PC-3 (cell line): ENCODE results near the gene CCDC7. TPM values are rescaled to one million over a fixed set of nuclear protein-coding genes. Genes with fewer than 3 reads are reported as not detected.

Source experiments
- ATAC-seq: fragments of 200-7000 bp; cut with Tn5 transposase; 2 replicates; pipeline ENCODE4 v1.9.1; 2020; ENCODE audit warnings: mild to moderate bottlenecking, moderate library complexity
- BruUV-seq: library from RNA; stranded (reverse); fragments of 400-500 nt; replicated peaks from 2 replicates; lab custom pipeline; 2021; lab: Mats Ljungman, UMichigan
- CTCF ChIA-PET: fragments of 300-600 bp; sonication (Branson Sonifier 250); formaldehyde crosslinking; loops from one replicate; lab custom pipeline; 2022; ENCODE audit warnings: antibody characterized with exemption; lab: Charles Lee
- POLR2A ChIA-PET: fragments of 300-600 bp; sonication (Branson Sonifier 250); formaldehyde crosslinking; loops from one replicate; lab custom pipeline; 2022; ENCODE audit warnings: antibody characterized with exemption; ENCODE audit not compliant: unreplicated experiment; lab: Charles Lee
- DNase-seq: peaks from one replicate; pipeline ENCODE4 v3.0.0-alpha.2; 2015
- H2AFZ ChIP-seq: fragments of 300-600 bp; sonication (generic); 2 replicates; pipeline ENCODE4 v1.6.0; 2016; ENCODE audit warnings: antibody characterized with exemption, low read length
- H3F3A ChIP-seq: fragments of 300-600 bp; sonication (generic); one replicate; pipeline ENCODE4 v1.6.0; 2017; ENCODE audit warnings: antibody characterized with exemption, low read length, control low read depth, mild to moderate bottlenecking; ENCODE audit not compliant: unreplicated experiment
- H3K27ac ChIP-seq: fragments of 300-600 bp; sonication (generic); 2 replicates; pipeline ENCODE4 v1.5.1; 2016; ENCODE audit warnings: mild to moderate bottlenecking, low read length
- H3K27me3 ChIP-seq: fragments of 300-600 bp; sonication (generic); 2 replicates; pipeline ENCODE4 v1.6.1; 2016; ENCODE audit warnings: low read length, mixed read lengths
- H3K36me3 ChIP-seq: fragments of 300-600 bp; sonication (generic); 2 replicates; pipeline ENCODE4 v1.6.1; 2016; ENCODE audit warnings: low read depth, mixed run types, low read length, mixed read lengths
- H3K4me1 ChIP-seq: fragments of 300-600 bp; sonication (generic); 2 replicates; pipeline ENCODE4 v1.5.1; 2016; ENCODE audit warnings: low read length; ENCODE audit not compliant: insufficient read depth
- H3K4me2 ChIP-seq: fragments of 300-600 bp; sonication (generic); 2 replicates; pipeline ENCODE4 v1.6.0; 2016; ENCODE audit warnings: low read length
- H3K4me3 ChIP-seq: fragments of 300-600 bp; sonication (generic); 2 replicates; pipeline ENCODE4 v1.5.1; 2016; ENCODE audit warnings: mild to moderate bottlenecking, low read length, mixed read lengths
- H3K79me2 ChIP-seq: fragments of 300-600 bp; sonication (generic); 2 replicates; pipeline ENCODE4 v1.6.1; 2017; ENCODE audit warnings: low read length, mixed read lengths
- H3K9ac ChIP-seq: fragments of 300-600 bp; sonication (generic); 2 replicates; pipeline ENCODE4 v1.6.0; 2016; ENCODE audit warnings: mild to moderate bottlenecking, low read length
- H3K9me2 ChIP-seq: fragments of 300-600 bp; sonication (generic); replicated peaks from 2 replicates; pipeline ENCODE4 v1.6.1; 2016; ENCODE audit warnings: mixed run types, low read length, mixed read lengths
- H3K9me3 ChIP-seq: fragments of 300-600 bp; sonication (generic); 2 replicates; pipeline ENCODE4 v1.6.1; 2016; ENCODE audit warnings: low read length, mixed read lengths
- H4K20me1 ChIP-seq: fragments of 300-600 bp; sonication (generic); 2 replicates; pipeline ENCODE4 v1.6.1; 2016; ENCODE audit warnings: low read length, mixed read lengths
- EZH2 ChIP-seq: fragments of 300-600 bp; sonication (generic); IDR thresholded peaks from one replicate; pipeline ENCODE4 v1.6.1; 2017; ENCODE audit warnings: antibody characterized with exemption, mild to moderate bottlenecking, low read length; ENCODE audit not compliant: unreplicated experiment
- EZH2phosphoT487 ChIP-seq: fragments of 300-600 bp; sonication (generic); IDR thresholded peaks from 2 replicates; pipeline ENCODE4 v1.6.1; 2018; ENCODE audit warnings: mild to moderate bottlenecking, antibody characterized with exemption, low read length, borderline replicate concordance
- intact Hi-C: fragments of 100-400 bp; cut with micrococcal nuclease; formaldehyde crosslinking; loops from 2 replicates; pipeline ENCODE4 v1.9.0; 2023
- total RNA-seq: library from RNA; depleted of rRNA; stranded (reverse); fragments of >200 nt; gene quantifications from 2 replicates; pipeline ENCODE4 v1.2.3, GENCODE V29; 2014
- TF ChIP-seq, protein P1 (sequence below): fragments of 300-600 bp; sonication (generic); conservative IDR thresholded peaks from 2 replicates; pipeline ENCODE4 v1.5.1; 2017; ENCODE audit warnings: antibody characterized with exemption, low read depth, mild to moderate bottlenecking, low read length

The CCDC7 gene
- total RNA-seq, 1 experiment from 2014 or later: 19.1 TPM

DNA sequence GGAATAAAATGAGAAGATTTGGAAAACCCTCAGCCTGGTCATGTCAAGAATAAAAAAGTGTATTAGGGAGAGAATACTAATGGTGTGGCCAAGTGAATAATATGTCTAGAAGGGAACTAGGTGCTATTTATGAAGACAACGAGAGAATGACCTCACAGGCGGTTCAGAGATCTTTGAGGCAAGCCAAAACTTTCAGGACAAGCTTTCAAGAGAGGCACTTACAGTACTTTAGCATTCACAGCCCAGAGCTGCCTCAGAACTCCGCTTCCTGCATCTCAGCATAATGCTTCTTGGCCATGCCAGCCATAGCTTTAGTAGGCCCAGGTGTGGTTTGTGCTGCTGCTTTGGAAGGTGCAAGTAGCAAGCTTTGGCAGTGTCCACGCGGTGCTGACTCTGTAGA lies 37.2 kb upstream of the CCDC7 start:
- Histone ChIP-seq H3K27ac (no peak overlapping the region), H3K4me3 (no peak overlapping the region), H3K9me3 (no peaks in the 10 kb centered on the region), H3K79me2 (no peaks in the 10 kb centered on the region), H3K9me2 (no peaks in the 10 kb centered on the region), H3K4me2 (no peak overlapping the region), H3K9ac (no peak overlapping the region), H3K4me1 (peaks cover 20% of the 10 kb centered on the region), H4K20me1 (no peaks in the 10 kb centered on the region), H3K36me3 (no peaks in the 10 kb centered on the region), H2AFZ (no peak overlapping the region), H3F3A (peaks cover under 1% of the 10 kb centered on the region), H3K27me3 (no peaks in the 10 kb centered on the region)
- DNase-seq: no peak
- TF ChIP-seq EZH2phosphoT487 (no peak), EZH2 (no peak)
- TF ChIP-seq, protein P1, sequence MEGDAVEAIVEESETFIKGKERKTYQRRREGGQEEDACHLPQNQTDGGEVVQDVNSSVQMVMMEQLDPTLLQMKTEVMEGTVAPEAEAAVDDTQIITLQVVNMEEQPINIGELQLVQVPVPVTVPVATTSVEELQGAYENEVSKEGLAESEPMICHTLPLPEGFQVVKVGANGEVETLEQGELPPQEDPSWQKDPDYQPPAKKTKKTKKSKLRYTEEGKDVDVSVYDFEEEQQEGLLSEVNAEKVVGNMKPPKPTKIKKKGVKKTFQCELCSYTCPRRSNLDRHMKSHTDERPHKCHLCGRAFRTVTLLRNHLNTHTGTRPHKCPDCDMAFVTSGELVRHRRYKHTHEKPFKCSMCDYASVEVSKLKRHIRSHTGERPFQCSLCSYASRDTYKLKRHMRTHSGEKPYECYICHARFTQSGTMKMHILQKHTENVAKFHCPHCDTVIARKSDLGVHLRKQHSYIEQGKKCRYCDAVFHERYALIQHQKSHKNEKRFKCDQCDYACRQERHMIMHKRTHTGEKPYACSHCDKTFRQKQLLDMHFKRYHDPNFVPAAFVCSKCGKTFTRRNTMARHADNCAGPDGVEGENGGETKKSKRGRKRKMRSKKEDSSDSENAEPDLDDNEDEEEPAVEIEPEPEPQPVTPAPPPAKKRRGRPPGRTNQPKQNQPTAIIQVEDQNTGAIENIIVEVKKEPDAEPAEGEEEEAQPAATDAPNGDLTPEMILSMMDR: no peak
- no peak for ATAC-seq
- BruUV-seq: no TSS peak
- ChIA-PET POLR2A (no interaction called here), CTCF (no interaction called here)
- intact Hi-C loops: no loop called here

DNA sequence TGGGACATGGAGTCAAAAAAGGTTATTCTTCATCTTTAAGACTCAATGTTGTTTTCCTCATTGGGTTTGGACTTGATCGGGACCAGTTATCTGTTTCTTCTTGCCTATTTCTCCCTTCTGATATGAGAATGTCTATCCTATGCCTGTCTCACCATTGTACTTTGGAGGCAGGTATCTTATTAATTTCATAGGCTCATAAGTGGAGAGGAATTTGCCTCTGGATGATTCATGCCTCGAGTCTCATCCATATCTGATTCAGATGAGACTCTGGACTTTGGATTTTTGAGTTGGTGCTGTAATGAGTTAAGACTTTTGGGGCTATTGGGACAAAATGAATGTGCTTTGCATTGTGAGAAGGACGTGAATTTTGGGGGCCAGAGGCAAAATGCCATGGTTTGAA lies 36.2 kb upstream of the CCDC7 start:
- CTCF ChIA-PET: no interaction called here
- DNase-seq (peak; percentile 48), ATAC-seq (no peak)
- no peaks in the 10 kb centered on the region for H3K27me3 ChIP-seq
- no peak overlapping the region for H2AFZ ChIP-seq
- H3F3A ChIP-seq: peaks cover 5% of the 10 kb centered on the region
- H3K27ac ChIP-seq: no peak overlapping the region
- H3K4me1 ChIP-seq: peaks cover 25% of the 10 kb centered on the region
- H3K4me2 ChIP-seq: no peak overlapping the region
- no peaks in the 10 kb centered on the region for H3K9me2 ChIP-seq
- H3K9me3 ChIP-seq: no peaks in the 10 kb centered on the region
- no peaks in the 10 kb centered on the region for H3K79me2 ChIP-seq
- H4K20me1 ChIP-seq: no peaks in the 10 kb centered on the region
- no peaks in the 10 kb centered on the region for H3K36me3 ChIP-seq
- no peak for TF ChIP-seq EZH2
- TF ChIP-seq, protein P1: no peak
- TF ChIP-seq EZH2phosphoT487: no peak
- no TSS peak for BruUV-seq
- intact Hi-C loops: no loop called here
- H3K9ac ChIP-seq: no peak overlapping the region
- POLR2A ChIA-PET: no interaction called here
- H3K4me3 ChIP-seq: no peak overlapping the region

DNA sequence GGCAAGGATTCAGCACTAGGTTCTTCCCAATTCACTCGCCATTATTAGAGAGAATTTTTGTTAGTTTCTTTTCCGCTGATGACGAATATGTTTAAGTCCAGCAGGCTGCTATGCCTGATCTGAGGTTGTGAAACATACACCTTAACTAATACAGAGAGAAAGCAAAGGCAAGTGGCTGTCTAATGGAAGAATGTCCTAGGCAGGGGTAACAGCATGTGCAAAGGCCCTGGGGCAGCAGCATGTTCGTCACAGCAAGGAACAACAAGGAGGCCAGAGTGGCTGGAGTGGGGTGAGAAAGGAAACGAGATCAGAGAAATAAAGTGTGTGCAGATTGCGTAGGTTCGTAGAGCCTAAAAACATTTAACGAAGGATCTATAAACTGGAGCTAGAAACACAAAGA lies 35.4 kb upstream of the CCDC7 start:
- Histone ChIP-seq H3K27me3 (no peaks in the 10 kb centered on the region), H3K4me1 (peaks cover 25% of the 10 kb centered on the region), H3K36me3 (no peaks in the 10 kb centered on the region), H3K4me3 (no peak overlapping the region), H4K20me1 (no peaks in the 10 kb centered on the region), H3K27ac (no peak overlapping the region), H3K4me2 (no peak overlapping the region), H3K9me2 (no peaks in the 10 kb centered on the region), H3K9ac (no peak overlapping the region), H3K9me3 (no peaks in the 10 kb centered on the region), H3F3A (peaks cover 5% of the 10 kb centered on the region), H2AFZ (no peak overlapping the region), H3K79me2 (no peaks in the 10 kb centered on the region)
- DNase-seq (no peak), ATAC-seq (no peak)
- ChIA-PET CTCF (no interaction called here), POLR2A (no interaction called here)
- no TSS peak for BruUV-seq
- intact Hi-C loops: no loop called here
- TF ChIP-seq EZH2 (no peak), EZH2phosphoT487 (no peak)
- TF ChIP-seq, protein P1: no peak
